ENCODE measurements around the gene MRM1. TPM values are rescaled to one million over a fixed set of nuclear protein-coding genes. Genes with fewer than 3 reads are reported as not detected.
A peak's percentile ranks its signal among the peaks of the same experiment; 100 is the strongest.

The MRM1 gene
- total RNA-seq, 1 donor from 2014 or later: 3.6 TPM

DNA sequence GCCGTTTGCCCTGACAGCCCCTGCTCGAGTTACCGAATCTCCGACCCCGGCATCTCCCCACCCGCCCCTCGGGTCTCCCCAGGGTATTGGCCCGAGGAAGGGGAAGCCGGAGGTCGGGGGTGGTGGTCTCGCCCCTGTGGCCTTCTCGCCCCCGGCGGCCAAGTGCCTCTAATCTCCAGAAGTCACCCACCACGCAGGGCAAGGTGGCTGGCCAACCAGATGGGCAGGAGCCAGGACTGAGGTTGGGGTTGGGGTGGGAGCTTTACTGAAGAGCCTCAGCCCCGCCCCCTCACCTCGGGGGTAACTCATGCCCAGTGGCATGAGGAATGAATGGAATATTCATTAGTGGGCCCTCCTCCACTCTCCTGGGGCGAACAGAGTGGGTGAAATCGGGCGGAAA is 9.1 kb upstream of the MRM1 start:
- Mint-ChIP-seq H3K27ac (ENCODE audit: unreplicated experiment) (peak overlapping the region; percentile 34), H3K4me3 (ENCODE audit: unreplicated experiment) (peak overlapping the region; percentile 71), H3K4me1 (ENCODE audit: unreplicated experiment) (peaks cover 10% of the 10 kb centered on the region), H3K9me3 (ENCODE audit: unreplicated experiment) (no peaks in the 10 kb centered on the region), H3K36me3 (ENCODE audit: unreplicated experiment) (peaks cover 16% of the 10 kb centered on the region), H3K27me3 (ENCODE audit: unreplicated experiment) (no peaks in the 10 kb centered on the region)
- no peak for DNase-seq (ENCODE audit: extremely low spot score, unreplicated experiment)
- TF ChIP-seq CTCF (IDR thresholded peaks at IDR 0.05): no peak

DNA sequence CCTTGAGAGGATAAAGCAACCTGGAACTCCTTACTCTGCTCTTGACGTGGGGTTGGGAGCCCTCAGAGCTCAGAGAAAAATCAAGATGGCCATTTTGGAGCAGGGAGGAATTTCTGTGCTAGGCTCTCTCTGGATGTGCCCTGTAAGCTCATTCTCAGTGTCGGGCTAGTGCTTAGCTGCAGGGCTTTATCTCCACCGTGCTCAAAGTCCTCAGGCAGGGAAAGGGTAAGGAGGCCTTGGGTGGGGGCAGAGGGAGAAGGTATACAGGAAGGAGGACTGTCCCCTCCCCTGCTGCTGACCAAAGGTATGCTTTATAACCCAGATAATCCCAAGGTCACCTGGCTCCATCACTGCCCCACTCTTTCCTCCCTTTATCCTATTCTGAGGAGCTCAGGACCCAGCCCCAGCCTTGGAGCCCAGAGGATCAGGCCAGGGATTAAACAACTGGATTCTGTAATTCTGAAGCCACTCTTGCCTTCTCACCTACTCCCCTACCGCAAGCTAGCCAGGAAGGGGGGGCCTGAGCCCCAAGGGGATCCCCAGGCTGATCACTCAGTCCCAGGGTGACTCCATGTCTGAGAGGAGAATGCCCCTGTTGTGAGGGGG is 8.6 kb upstream of the MRM1 start:
- H3K4me1 Mint-ChIP-seq (ENCODE audit: unreplicated experiment): peaks cover 10% of the 10 kb centered on the region
- peak overlapping the region; percentile 71 for H3K4me3 Mint-ChIP-seq (ENCODE audit: unreplicated experiment)
- H3K9me3 Mint-ChIP-seq (ENCODE audit: unreplicated experiment): no peaks in the 10 kb centered on the region
- peaks cover 16% of the 10 kb centered on the region for H3K36me3 Mint-ChIP-seq (ENCODE audit: unreplicated experiment)
- no peak for TF ChIP-seq CTCF (IDR thresholded peaks at IDR 0.05)
- H3K27ac Mint-ChIP-seq (ENCODE audit: unreplicated experiment): peak overlapping the region; percentile 34
- H3K27me3 Mint-ChIP-seq (ENCODE audit: unreplicated experiment): no peaks in the 10 kb centered on the region
- DNase-seq (ENCODE audit: extremely low spot score, unreplicated experiment): no peak

- H3K9me3 Mint-ChIP-seq (ENCODE audit: unreplicated experiment): no peaks in the 10 kb centered on the region
- peaks cover 16% of the 10 kb centered on the region for H3K36me3 Mint-ChIP-seq (ENCODE audit: unreplicated experiment)
- no peak overlapping the region for H3K27ac Mint-ChIP-seq (ENCODE audit: unreplicated experiment)
- H3K4me3 Mint-ChIP-seq (ENCODE audit: unreplicated experiment): no peak overlapping the region
- no peak for DNase-seq (ENCODE audit: extremely low spot score, unreplicated experiment)
- H3K4me1 Mint-ChIP-seq (ENCODE audit: unreplicated experiment): peaks cover 10% of the 10 kb centered on the region
- H3K27me3 Mint-ChIP-seq (ENCODE audit: unreplicated experiment): no peaks in the 10 kb centered on the region
- TF ChIP-seq CTCF (IDR thresholded peaks at IDR 0.05): no peak
Measured at GRCh38 chr17:36593656-36594316, 7.6 kb upstream of the MRM1 start.

DNA sequence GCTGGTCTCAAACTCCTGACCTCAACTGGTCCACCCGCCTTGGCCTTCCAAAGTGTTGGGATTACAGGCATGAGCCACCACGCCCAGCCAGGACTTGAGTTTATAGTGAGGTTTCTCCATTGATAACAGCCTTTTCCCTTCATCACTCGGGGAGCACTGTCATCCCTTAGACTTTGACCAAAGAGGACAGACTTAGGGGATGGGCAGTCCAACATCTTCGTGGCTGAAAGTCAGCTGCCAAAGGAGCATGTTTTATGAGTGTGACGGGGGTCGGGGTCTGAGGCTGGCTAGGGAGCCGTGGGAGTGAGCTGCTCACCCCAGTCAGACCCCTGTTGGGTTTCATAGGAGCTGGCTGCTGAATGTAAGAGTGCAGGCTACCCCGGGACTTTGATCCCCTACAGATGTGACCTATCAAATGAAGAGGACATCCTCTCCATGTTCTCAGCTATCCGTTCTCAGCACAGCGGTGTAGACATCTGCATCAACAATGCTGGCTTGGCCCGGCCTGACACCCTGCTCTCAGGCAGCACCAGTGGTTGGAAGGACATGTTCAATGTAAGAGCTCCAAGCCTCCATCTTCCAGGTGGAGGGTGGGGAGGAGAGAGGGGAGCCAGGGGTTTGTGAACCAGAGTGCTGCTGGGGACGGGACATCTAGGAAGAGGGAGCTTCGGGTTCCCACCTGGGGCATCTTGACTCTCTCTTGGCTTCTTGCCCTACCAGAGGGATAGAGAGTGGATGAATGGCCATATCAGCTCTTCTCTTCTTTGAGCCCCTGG is 6.6 kb upstream of the MRM1 start:
- Mint-ChIP-seq H3K4me3 (ENCODE audit: unreplicated experiment) (no peak overlapping the region), H3K27ac (ENCODE audit: unreplicated experiment) (no peak overlapping the region), H3K36me3 (ENCODE audit: unreplicated experiment) (peaks cover 8% of the 10 kb centered on the region), H3K9me3 (ENCODE audit: unreplicated experiment) (no peaks in the 10 kb centered on the region), H3K27me3 (ENCODE audit: unreplicated experiment) (no peaks in the 10 kb centered on the region), H3K4me1 (ENCODE audit: unreplicated experiment) (peaks cover 10% of the 10 kb centered on the region)
- DNase-seq (ENCODE audit: extremely low spot score, unreplicated experiment): no peak
- no peak for TF ChIP-seq CTCF (IDR thresholded peaks at IDR 0.05)

GRCh38 chr17:36597226-36597625 is 4.2 kb upstream of the MRM1 start:
- H3K27me3 Mint-ChIP-seq (ENCODE audit: unreplicated experiment): no peaks in the 10 kb centered on the region
- peaks cover 5% of the 10 kb centered on the region for H3K36me3 Mint-ChIP-seq (ENCODE audit: unreplicated experiment)
- H3K9me3 Mint-ChIP-seq (ENCODE audit: unreplicated experiment): no peaks in the 10 kb centered on the region
- no peak overlapping the region for H3K4me3 Mint-ChIP-seq (ENCODE audit: unreplicated experiment)
- H3K4me1 Mint-ChIP-seq (ENCODE audit: unreplicated experiment): peaks cover 17% of the 10 kb centered on the region
- no peak for DNase-seq (ENCODE audit: extremely low spot score, unreplicated experiment)
- no peak overlapping the region for H3K27ac Mint-ChIP-seq (ENCODE audit: unreplicated experiment)
- no peak for TF ChIP-seq CTCF (IDR thresholded peaks at IDR 0.05)
